Trophoblast cell (in vitro differentiated cells and primary cell): ENCODE measurements around the gene MRPS12.
A peak's percentile ranks its signal among the peaks of the same experiment; 100 is the strongest.

Experiments used
- DNase-seq, 2 donors: peaks; one replicate each; pipeline ENCODE4 v3.0.0-alpha.2; 2016
- H2AFZ ChIP-seq: 2 replicates; pipeline ENCODE4 v1.6.1; 2013; ENCODE audit warnings: low read length, moderate library complexity, mild to moderate bottlenecking; ENCODE audit not compliant: insufficient read depth, poor library complexity
- H2AK5ac ChIP-seq: 2 replicates; pipeline ENCODE4 v1.6.1; 2013; ENCODE audit warnings: mild to moderate bottlenecking, low read length
- H2BK120ac ChIP-seq: 2 replicates; pipeline ENCODE4 v1.6.1; 2013; ENCODE audit warnings: low read length, mild to moderate bottlenecking, moderate library complexity; ENCODE audit not compliant: insufficient read depth, poor library complexity
- H2BK12ac ChIP-seq: 2 replicates; pipeline ENCODE4 v1.6.1; 2013; ENCODE audit warnings: mild to moderate bottlenecking, low read length, moderate library complexity
- H2BK5ac ChIP-seq: 2 replicates; pipeline ENCODE4 v1.6.1; 2013; ENCODE audit warnings: low read length, low read depth, moderate library complexity, mild to moderate bottlenecking; ENCODE audit not compliant: poor library complexity
- H3K14ac ChIP-seq: 2 replicates; pipeline ENCODE4 v1.6.1; 2013; ENCODE audit warnings: mild to moderate bottlenecking, low read length
- H3K18ac ChIP-seq: 2 replicates; pipeline ENCODE4 v1.6.1; 2013; ENCODE audit warnings: mild to moderate bottlenecking, low read length
- H3K23ac ChIP-seq: 2 replicates; pipeline ENCODE4 v1.6.1; 2013; ENCODE audit warnings: low read length
- H3K27ac ChIP-seq: 2 replicates; pipeline ENCODE4 v1.5.1; 2013; ENCODE audit warnings: low read depth, mild to moderate bottlenecking, inconsistent platforms, low read length, moderate library complexity
- H3K27me3 ChIP-seq: 2 replicates; pipeline ENCODE4 v1.6.1; 2013; ENCODE audit warnings: inconsistent platforms, mild to moderate bottlenecking, low read length, moderate library complexity; ENCODE audit not compliant: insufficient read depth
- H3K36me3 ChIP-seq, 2 experiments: 1 replicate in 1 of 2; 2 replicates in 1 of 2; pipeline ENCODE4 v1.6.1; 2013; ENCODE audit warnings: low read length in 2 of 2, mild to moderate bottlenecking in 2 of 2, moderate library complexity in 1 of 2; ENCODE audit not compliant: insufficient read depth in 2 of 2, control insufficient read depth in 1 of 2
- H3K4ac ChIP-seq: 2 replicates; pipeline ENCODE4 v1.6.1; 2013; ENCODE audit warnings: low read depth, mild to moderate bottlenecking, low read length, moderate library complexity
- H3K4me1 ChIP-seq, 2 experiments: 1 replicate in 1 of 2; 2 replicates in 1 of 2; pipeline ENCODE4 v1.6.1; 2013; ENCODE audit warnings: low read length in 2 of 2, mild to moderate bottlenecking in 2 of 2, moderate library complexity in 1 of 2; ENCODE audit not compliant: insufficient read depth in 2 of 2, control insufficient read depth in 1 of 2
- H3K4me2 ChIP-seq: 2 replicates; pipeline ENCODE4 v1.6.1; 2013; ENCODE audit warnings: inconsistent platforms, mild to moderate bottlenecking, low read length, moderate library complexity
- H3K4me3 ChIP-seq: 2 replicates; pipeline ENCODE4 v1.5.1; 2013; ENCODE audit warnings: mild to moderate bottlenecking, low read depth, low read length, inconsistent platforms
- H3K79me1 ChIP-seq: one replicate; pipeline ENCODE4 v1.6.1; 2013; ENCODE audit warnings: low read length
- H3K79me2 ChIP-seq: 2 replicates; pipeline ENCODE4 v1.6.1; 2013; ENCODE audit warnings: low read length, mild to moderate bottlenecking; ENCODE audit not compliant: control insufficient read depth, insufficient read depth, poor library complexity
- H3K9ac ChIP-seq: 2 replicates; pipeline ENCODE4 v1.6.1; 2013; ENCODE audit warnings: mild to moderate bottlenecking, low read length
- H3K9me3 ChIP-seq: 2 replicates; pipeline ENCODE4 v1.6.1; 2013; ENCODE audit warnings: low read depth, mild to moderate bottlenecking, control low read depth, inconsistent platforms, low read length; ENCODE audit not compliant: insufficient read depth
- H4K12ac ChIP-seq: 2 replicates; pipeline ENCODE4 v1.6.1; 2013; ENCODE audit warnings: low read depth, mild to moderate bottlenecking, low read length, moderate library complexity
- H4K8ac ChIP-seq: 2 replicates; pipeline ENCODE4 v1.6.1; 2013; ENCODE audit warnings: low read depth, mild to moderate bottlenecking, low read length, moderate library complexity
- H4K91ac ChIP-seq: one replicate; pipeline ENCODE4 v1.6.1; 2013; ENCODE audit warnings: low read depth, mild to moderate bottlenecking, low read length, moderate library complexity
- WGBS: extraction: QIAGEN DNeasy Blood & Tissue Kit; methylation state at CpG from one replicate; pipeline ENCODE4 v1.1.7; 2013; ENCODE audit warnings: missing lambda C conversion rate; ENCODE audit not compliant: insufficient read length, insufficient coverage; ENCODE audit errors: extremely low coverage; 5-methylcytosine and 5-hydroxymethylcytosine counted together

The MRPS12 gene

GRCh38 chr19:38893341-38893771 lies 37.4 kb upstream of the MRPS12 start:
- H3K79me1 ChIP-seq, result no peaks in the 10 kb centered on the region
- no peaks in the 10 kb centered on the region for H3K27me3 ChIP-seq
- peaks cover 0 to 2% of the 10 kb centered on the region in 2 experiments for H3K4me1 ChIP-seq
- H3K14ac ChIP-seq, result no peak overlapping the region
- H3K9ac ChIP-seq, result no peak overlapping the region
- H2BK5ac ChIP-seq, result no peak overlapping the region
- H4K12ac ChIP-seq, result no peak overlapping the region
- no peaks in the 10 kb centered on the region for H3K79me2 ChIP-seq
- H3K23ac ChIP-seq, result no peak overlapping the region
- H3K18ac ChIP-seq, result no peak overlapping the region
- no peaks in the 10 kb centered on the region for H3K9me3 ChIP-seq
- H3K4me2 ChIP-seq, result no peak overlapping the region
- DNase-seq, result no peak
- no peak overlapping the region for H2AK5ac ChIP-seq
- no peak overlapping the region for H3K4me3 ChIP-seq
- H3K36me3 ChIP-seq, result peaks cover 7 to 10% of the 10 kb centered on the region in 2 experiments
- no peak overlapping the region for H4K91ac ChIP-seq
- WGBS, result no CpG with 5 or more reads among the region's 14 CpGs
- H3K27ac ChIP-seq, result no peak overlapping the region
- H4K8ac ChIP-seq, result no peak overlapping the region
- no peak overlapping the region for H2BK12ac ChIP-seq
- no peak overlapping the region for H2AFZ ChIP-seq
- no peak overlapping the region for H2BK120ac ChIP-seq
- H3K4ac ChIP-seq, result no peak overlapping the region

GRCh38 chr19:38894968-38895367 lies 35.8 kb upstream of the MRPS12 start:
- Histone ChIP-seq H3K4ac (no peak overlapping the region), H3K36me3 (no peaks in the 10 kb centered on the region), H3K4me3 (no peak overlapping the region), H2BK12ac (no peak overlapping the region), H4K91ac (no peak overlapping the region), H2AFZ (no peak overlapping the region), H3K23ac (no peak overlapping the region), H3K18ac (no peak overlapping the region), H4K8ac (no peak overlapping the region), H4K12ac (no peak overlapping the region), H3K4me1 (peaks cover 0 to 7% of the 10 kb centered on the region in 2 experiments), H3K9me3 (no peaks in the 10 kb centered on the region), H2AK5ac (no peak overlapping the region), H3K27ac (no peak overlapping the region), H3K9ac (no peak overlapping the region), H2BK5ac (no peak overlapping the region), H3K79me1 (peaks cover 1% of the 10 kb centered on the region), H2BK120ac (no peak overlapping the region), H3K79me2 (peaks cover 2% of the 10 kb centered on the region), H3K4me2 (no peak overlapping the region), H3K14ac (no peak overlapping the region), H3K27me3 (no peaks in the 10 kb centered on the region)
- WGBS, result no CpG with 5 or more reads among the region's 9 CpGs
- DNase-seq, result no peak

- H3K4me3 ChIP-seq, result peak overlapping the region; percentile 76
- no peak overlapping the region for H2BK5ac ChIP-seq
- peak overlapping the region; percentile 44 for H4K8ac ChIP-seq
- no peaks in the 10 kb centered on the region for H3K36me3 ChIP-seq
- H3K4ac ChIP-seq, result no peak overlapping the region
- peaks cover 2% of the 10 kb centered on the region for H3K9me3 ChIP-seq
- H3K27ac ChIP-seq, result no peak overlapping the region
- no CpG with 5 or more reads among the region's 25 CpGs for WGBS
- no peak overlapping the region for H3K18ac ChIP-seq
- H3K4me1 ChIP-seq, result peaks cover 0 to 7% of the 10 kb centered on the region in 2 experiments
- peak overlapping the region; percentile 6 for H4K91ac ChIP-seq
- peak overlapping the region; percentile 78 for H2AFZ ChIP-seq
- H3K14ac ChIP-seq, result no peak overlapping the region
- no peak overlapping the region for H2BK12ac ChIP-seq
- peak overlapping the region; percentile 83 for H3K4me2 ChIP-seq
- no peak overlapping the region for H2BK120ac ChIP-seq
- H3K23ac ChIP-seq, result no peak overlapping the region
- H3K79me2 ChIP-seq, result peaks cover 2% of the 10 kb centered on the region
- no peak for DNase-seq
- peak overlapping the region; percentile 49 for H3K9ac ChIP-seq
- H3K27me3 ChIP-seq, result no peaks in the 10 kb centered on the region
- H4K12ac ChIP-seq, result no peak overlapping the region
- H3K79me1 ChIP-seq, result peaks cover 2% of the 10 kb centered on the region
- no peak overlapping the region for H2AK5ac ChIP-seq
Observed at GRCh38 chr19:38898788-38899446, 31.8 kb upstream of the MRPS12 start.

GRCh38 chr19:38899447-38900201 lies 31.1 kb upstream of the MRPS12 start, which contains the start of the genes NFKBIB and SIRT2:
Gene NFKBIB, plus strand, starts transcription at chr19:38899969. Its CDS starts 64 bp downstream, at chr19:38900033.
Gene SIRT2, minus strand, starts transcription at chr19:38899618. Its CDS starts 97 bp downstream, at chr19:38899521.
- Histone ChIP-seq H3K27ac (peak within 1 kb of the TSS; percentile 53), H2AFZ (peak within 1 kb of the TSS; percentile 85), H4K8ac (peak within 1 kb of the TSS; percentile 92), H3K23ac (no peak within 1 kb of the TSS), H3K14ac (peak within 1 kb of the TSS; percentile 81), H3K18ac (peak within 1 kb of the TSS; percentile 91), H4K91ac (peak within 1 kb of the TSS; percentile 71), H3K27me3 (no peaks in the 10 kb centered on the region), H3K9me3 (peaks cover 2% of the 10 kb centered on the region), H3K4ac (peak within 1 kb of the TSS; percentile 29), H2BK120ac (peak within 1 kb of the TSS; percentile 84), H3K4me3 (peak within 1 kb of the TSS; percentile 94), H3K79me1 (peaks cover 2% of the 10 kb centered on the region), H2BK5ac (peak within 1 kb of the TSS; percentile 58), H4K12ac (peak within 1 kb of the TSS; percentile 67), H2AK5ac (no peak within 1 kb of the TSS), H3K36me3 (no peaks in the 10 kb centered on the region), H3K4me2 (peak within 1 kb of the TSS; percentile 95), H3K79me2 (peaks cover 2% of the 10 kb centered on the region), H3K9ac (peak within 1 kb of the TSS; percentile 63), H3K4me1 (peaks cover 0 to 7% of the 10 kb centered on the region in 2 experiments), H2BK12ac (no peak within 1 kb of the TSS)
- no CpG with 5 or more reads among the region's 64 CpGs for WGBS
- peak; percentile 98 for DNase-seq
